Measurements from ENCODE around the gene MICAL3. TPM values are rescaled to one million over a fixed set of nuclear protein-coding genes. Genes with fewer than 3 reads are reported as not detected.
A peak's percentile ranks its signal among the peaks of the same experiment; 100 is the strongest.

The MICAL3 gene
- total RNA-seq, 4 donors from 2014 or later: 45.2 to 56.3 (median 46.3) TPM

DNA sequence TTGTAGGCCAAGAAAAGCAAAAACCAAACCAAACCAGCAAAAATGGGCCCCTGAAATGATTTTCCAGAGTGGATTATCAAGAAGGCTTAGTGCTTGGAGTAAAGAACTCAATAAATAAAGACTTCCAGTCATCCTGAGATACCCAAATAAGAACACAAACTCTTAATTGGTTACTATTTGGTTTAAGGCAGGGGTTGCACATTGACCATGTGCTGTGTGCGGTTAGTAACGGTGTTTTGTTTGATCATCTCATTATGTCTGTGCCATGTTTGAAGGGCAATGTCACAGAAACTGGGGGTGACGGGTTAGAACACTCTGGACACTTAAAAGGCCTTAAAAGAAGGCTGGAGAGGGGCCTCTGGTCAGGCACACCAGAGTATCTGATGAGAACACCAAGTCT, 9.7 kb upstream of the MICAL3 start:
- H3K27ac ChIP-seq: peak overlapping the region in 2 of 4 donors; percentile 38 to 71
- peaks cover 0 to 12% (median 0%) of the 10 kb centered on the region in 4 donors for H3K4me1 ChIP-seq
- no peaks in the 10 kb centered on the region for H3K9me3 ChIP-seq
- no peaks in the 10 kb centered on the region for H3K36me3 ChIP-seq
- TF ChIP-seq POLR2A (IDR thresholded peaks at IDR 0.05) (no peak), EP300 (IDR thresholded peaks at IDR 0.05) (no peak), CTCF (IDR thresholded peaks at IDR 0.05) (no peak)
- DNase-seq (ENCODE audit: low spot score in 2 of 2): no peak
- no peak overlapping the region for H3K4me3 ChIP-seq
- H3K27me3 ChIP-seq: no peaks in the 10 kb centered on the region
- WGBS, 2 donors: 92 to 96% methylated on average over 3 of the region's 3 CpGs

DNA sequence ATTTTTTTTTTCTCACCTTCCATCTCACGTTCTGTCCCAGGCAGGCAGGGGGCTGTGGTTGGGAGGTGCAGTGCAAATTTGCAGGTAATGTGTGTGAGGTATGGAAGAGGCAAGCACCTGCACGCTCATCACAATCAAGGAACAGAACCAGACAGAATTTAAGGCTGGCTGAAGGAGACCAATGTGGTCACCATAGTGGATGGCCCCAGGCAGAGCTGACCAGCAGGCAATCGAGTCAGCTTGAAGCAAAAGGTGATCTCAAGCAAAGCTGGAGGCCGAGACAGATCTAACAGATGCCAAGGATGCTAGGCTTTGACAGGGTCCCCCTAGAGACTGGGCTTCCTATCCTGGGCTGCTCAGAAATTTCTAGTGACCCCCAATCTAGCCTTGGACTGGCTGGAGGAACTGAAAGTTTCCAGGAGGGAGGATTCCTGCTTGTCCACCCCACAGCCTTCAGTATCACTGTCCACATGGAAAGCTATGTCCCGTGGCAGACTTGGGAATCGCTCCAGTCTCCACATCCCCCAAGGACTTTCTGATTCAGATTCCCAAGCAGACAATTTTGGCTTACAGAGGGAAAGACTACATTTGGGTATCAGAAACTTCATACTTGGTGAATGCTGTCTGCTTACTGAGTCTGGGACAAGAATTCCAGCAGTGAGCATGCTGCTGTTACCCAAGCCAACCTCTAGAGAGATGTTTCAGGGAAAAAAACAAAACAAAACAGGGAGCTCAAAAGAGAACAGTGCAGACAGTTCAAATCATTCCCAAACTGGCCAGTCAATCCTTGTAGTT, 9.0 kb upstream of the MICAL3 start:
- TF ChIP-seq EP300 (IDR thresholded peaks at IDR 0.05): peak in 1 of 2 donors; percentile 20
- no peak for TF ChIP-seq POLR2A (IDR thresholded peaks at IDR 0.05)
- TF ChIP-seq CTCF (IDR thresholded peaks at IDR 0.05): peak in 3 of 5 experiments; percentile 13 to 42 (median 29)
- H3K4me3 ChIP-seq: no peak overlapping the region
- peaks cover 0 to 12% (median 0%) of the 10 kb centered on the region in 4 donors for H3K4me1 ChIP-seq
- WGBS, 2 donors: 69 to 76% methylated on average over 6 of the region's 6 CpGs
- H3K36me3 ChIP-seq: no peaks in the 10 kb centered on the region
- H3K27ac ChIP-seq: peak overlapping the region in 2 of 4 donors; percentile 38 to 71
- no peaks in the 10 kb centered on the region for H3K9me3 ChIP-seq
- H3K27me3 ChIP-seq: no peaks in the 10 kb centered on the region
- no peak for DNase-seq (ENCODE audit: low spot score in 2 of 2)

- Histone ChIP-seq H3K9me3 (no peaks in the 10 kb centered on the region), H3K27me3 (no peaks in the 10 kb centered on the region), H3K27ac (no peak overlapping the region), H3K36me3 (no peaks in the 10 kb centered on the region), H3K4me3 (no peak overlapping the region), H3K4me1 (peaks cover 0 to 12% (median 0%) of the 10 kb centered on the region in 4 donors)
- 64 to 68% methylated on average over 6 of the region's 6 CpGs for WGBS, 2 donors
- no peak for DNase-seq (ENCODE audit: low spot score in 2 of 2)
- no peak for TF ChIP-seq POLR2A (IDR thresholded peaks at IDR 0.05)
- TF ChIP-seq EP300 (IDR thresholded peaks at IDR 0.05): no peak
- TF ChIP-seq CTCF (IDR thresholded peaks at IDR 0.05): no peak
Measured at GRCh38 chr22:18032455-18033101, 8.2 kb upstream of the MICAL3 start.

DNA sequence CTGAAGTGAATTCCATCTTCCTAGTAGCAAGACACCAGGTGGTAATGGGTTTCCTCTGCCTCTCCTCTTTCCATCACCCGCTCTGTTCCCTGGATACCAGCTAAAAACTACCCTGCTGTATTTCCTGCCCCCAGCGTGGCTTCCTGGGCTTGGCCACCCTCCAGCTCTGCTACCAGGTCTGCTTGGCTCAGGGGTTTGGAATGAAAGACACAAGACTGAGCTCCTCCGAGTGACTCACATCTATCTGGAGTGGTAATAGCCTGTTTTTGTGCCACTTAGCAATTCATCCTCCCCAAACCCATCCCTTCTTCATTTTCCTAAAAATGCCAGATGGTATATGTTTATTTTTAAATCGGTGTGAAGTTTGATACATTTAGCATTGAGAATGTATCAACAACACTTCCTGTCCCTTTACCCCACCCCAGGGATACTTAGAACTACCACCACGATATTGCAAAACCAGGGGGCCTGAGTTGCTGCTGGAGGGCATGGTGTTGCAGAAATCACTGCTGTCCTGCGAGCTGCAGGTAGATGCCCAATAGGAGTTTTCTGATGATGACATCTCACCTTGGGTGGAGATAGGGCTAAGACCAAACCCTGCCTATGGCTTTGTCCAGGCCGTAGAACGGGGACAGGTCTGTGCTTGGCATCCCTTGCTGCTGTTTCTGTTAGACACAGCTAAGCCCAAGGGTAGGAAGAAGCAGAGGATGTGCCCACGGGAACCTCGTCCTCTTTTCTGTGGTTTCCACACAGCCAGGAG, 7.5 kb upstream of the MICAL3 start:
- no peaks in the 10 kb centered on the region for H3K27me3 ChIP-seq
- no peaks in the 10 kb centered on the region for H3K9me3 ChIP-seq
- DNase-seq (ENCODE audit: low spot score in 2 of 2): no peak
- H3K27ac ChIP-seq: no peak overlapping the region
- H3K36me3 ChIP-seq: no peaks in the 10 kb centered on the region
- WGBS, 2 donors: 78 to 83% methylated on average over 10 of the region's 10 CpGs
- no peak for TF ChIP-seq POLR2A (IDR thresholded peaks at IDR 0.05)
- TF ChIP-seq EP300 (IDR thresholded peaks at IDR 0.05): no peak
- TF ChIP-seq CTCF (IDR thresholded peaks at IDR 0.05): no peak
- no peak overlapping the region for H3K4me3 ChIP-seq
- H3K4me1 ChIP-seq: peaks cover 0 to 12% (median 0%) of the 10 kb centered on the region in 4 donors

All from tibial nerve (tissue), 4 donors.